ENCODE results near the gene XYLB.

DNA sequence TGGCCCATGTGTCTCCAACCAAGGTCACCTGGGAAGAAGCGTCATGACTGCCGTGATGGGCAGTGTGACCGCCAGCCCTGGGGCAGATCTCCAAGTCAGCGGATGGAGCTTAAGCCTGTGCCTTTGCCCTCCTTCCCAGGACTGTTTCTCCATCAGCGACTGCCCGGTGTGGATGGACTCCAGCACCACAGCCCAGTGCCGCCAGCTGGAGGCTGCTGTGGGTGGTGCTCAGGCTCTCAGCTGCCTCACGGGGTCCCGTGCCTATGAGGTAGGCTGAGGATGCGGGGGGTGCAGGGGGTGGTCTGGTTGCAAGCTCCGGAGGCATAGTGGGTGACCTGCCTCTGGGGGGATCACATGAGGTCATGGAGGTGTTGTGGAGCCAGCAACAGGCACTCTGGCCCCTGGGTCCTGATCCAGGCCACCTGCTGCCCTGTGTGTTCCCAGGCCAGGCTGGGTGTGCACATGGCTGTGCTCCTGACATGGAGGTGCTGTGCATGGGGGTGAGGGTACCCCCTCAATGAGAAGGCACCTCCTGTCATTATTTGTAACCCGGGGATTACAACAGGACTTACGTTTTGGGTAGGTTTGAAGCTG is 19.0 kb downstream of the XYLB start:
- TF ChIP-seq POLR2AphosphoS5 (IDR thresholded peaks at IDR 0.05; ENCODE audit: low read depth, low read length) (no peak), SIN3A (IDR thresholded peaks at IDR 0.05; ENCODE audit: borderline replicate concordance, insufficient read depth, low read length) (no peak)
- TF ChIP-seq, protein P1, sequence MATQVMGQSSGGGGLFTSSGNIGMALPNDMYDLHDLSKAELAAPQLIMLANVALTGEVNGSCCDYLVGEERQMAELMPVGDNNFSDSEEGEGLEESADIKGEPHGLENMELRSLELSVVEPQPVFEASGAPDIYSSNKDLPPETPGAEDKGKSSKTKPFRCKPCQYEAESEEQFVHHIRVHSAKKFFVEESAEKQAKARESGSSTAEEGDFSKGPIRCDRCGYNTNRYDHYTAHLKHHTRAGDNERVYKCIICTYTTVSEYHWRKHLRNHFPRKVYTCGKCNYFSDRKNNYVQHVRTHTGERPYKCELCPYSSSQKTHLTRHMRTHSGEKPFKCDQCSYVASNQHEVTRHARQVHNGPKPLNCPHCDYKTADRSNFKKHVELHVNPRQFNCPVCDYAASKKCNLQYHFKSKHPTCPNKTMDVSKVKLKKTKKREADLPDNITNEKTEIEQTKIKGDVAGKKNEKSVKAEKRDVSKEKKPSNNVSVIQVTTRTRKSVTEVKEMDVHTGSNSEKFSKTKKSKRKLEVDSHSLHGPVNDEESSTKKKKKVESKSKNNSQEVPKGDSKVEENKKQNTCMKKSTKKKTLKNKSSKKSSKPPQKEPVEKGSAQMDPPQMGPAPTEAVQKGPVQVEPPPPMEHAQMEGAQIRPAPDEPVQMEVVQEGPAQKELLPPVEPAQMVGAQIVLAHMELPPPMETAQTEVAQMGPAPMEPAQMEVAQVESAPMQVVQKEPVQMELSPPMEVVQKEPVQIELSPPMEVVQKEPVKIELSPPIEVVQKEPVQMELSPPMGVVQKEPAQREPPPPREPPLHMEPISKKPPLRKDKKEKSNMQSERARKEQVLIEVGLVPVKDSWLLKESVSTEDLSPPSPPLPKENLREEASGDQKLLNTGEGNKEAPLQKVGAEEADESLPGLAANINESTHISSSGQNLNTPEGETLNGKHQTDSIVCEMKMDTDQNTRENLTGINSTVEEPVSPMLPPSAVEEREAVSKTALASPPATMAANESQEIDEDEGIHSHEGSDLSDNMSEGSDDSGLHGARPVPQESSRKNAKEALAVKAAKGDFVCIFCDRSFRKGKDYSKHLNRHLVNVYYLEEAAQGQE (IDR thresholded peaks at IDR 0.05; ENCODE audit: insufficient read depth in 1 of 2, low read depth in 2 of 2, low read length in 2 of 2), result no peak
